ENCODE measurements around the gene PRKCZ. TPM values are rescaled to one million over a fixed set of nuclear protein-coding genes. Genes with fewer than 3 reads are reported as not detected.

Gene PRKCZ
- total RNA-seq, 1 donor from 2014 or later, result 32.6 TPM

GRCh38 chr1:2060535-2060934 lies 10.3 kb downstream of the PRKCZ start:
- Histone ChIP-seq H3K4me2 (ENCODE audit: low read length) (no peak overlapping the region), H3K4me3 (ENCODE audit: insufficient read depth, low read depth, low read length) (no peak overlapping the region), H3K27me3 (ENCODE audit: insufficient read depth, low read length) (no peaks in the 10 kb centered on the region), H3K36me3 (ENCODE audit: insufficient read depth, low read length) (no peaks in the 10 kb centered on the region), H3K9me3 (ENCODE audit: insufficient read depth, low read depth, low read length) (no peaks in the 10 kb centered on the region), H3K79me2 (ENCODE audit: insufficient read depth, low read length) (no peaks in the 10 kb centered on the region), H2AFZ (ENCODE audit: low read depth, low read length) (no peak overlapping the region), H3K4me1 (ENCODE audit: insufficient read depth, low read length) (peaks cover 4% of the 10 kb centered on the region), H3K27ac (ENCODE audit: low read depth, low read length) (no peak overlapping the region), H3K9ac (ENCODE audit: low read length) (no peak overlapping the region), H4K20me1 (ENCODE audit: insufficient read depth, low read length) (no peaks in the 10 kb centered on the region)
- FAIRE-seq, result no peak
- Mint-ChIP-seq H3K4me3 (ENCODE audit: unreplicated experiment) (no peak overlapping the region), H3K4me1 (ENCODE audit: low read depth, unreplicated experiment) (peaks cover 4% of the 10 kb centered on the region), H3K27ac (ENCODE audit: unreplicated experiment) (no peak overlapping the region), H3K36me3 (ENCODE audit: low read depth, unreplicated experiment) (peaks cover 25% of the 10 kb centered on the region), H3K27me3 (ENCODE audit: low read depth, unreplicated experiment) (no peaks in the 10 kb centered on the region), H3K9me3 (ENCODE audit: unreplicated experiment) (peaks cover 6% of the 10 kb centered on the region)
- TF ChIP-seq, protein P1, sequence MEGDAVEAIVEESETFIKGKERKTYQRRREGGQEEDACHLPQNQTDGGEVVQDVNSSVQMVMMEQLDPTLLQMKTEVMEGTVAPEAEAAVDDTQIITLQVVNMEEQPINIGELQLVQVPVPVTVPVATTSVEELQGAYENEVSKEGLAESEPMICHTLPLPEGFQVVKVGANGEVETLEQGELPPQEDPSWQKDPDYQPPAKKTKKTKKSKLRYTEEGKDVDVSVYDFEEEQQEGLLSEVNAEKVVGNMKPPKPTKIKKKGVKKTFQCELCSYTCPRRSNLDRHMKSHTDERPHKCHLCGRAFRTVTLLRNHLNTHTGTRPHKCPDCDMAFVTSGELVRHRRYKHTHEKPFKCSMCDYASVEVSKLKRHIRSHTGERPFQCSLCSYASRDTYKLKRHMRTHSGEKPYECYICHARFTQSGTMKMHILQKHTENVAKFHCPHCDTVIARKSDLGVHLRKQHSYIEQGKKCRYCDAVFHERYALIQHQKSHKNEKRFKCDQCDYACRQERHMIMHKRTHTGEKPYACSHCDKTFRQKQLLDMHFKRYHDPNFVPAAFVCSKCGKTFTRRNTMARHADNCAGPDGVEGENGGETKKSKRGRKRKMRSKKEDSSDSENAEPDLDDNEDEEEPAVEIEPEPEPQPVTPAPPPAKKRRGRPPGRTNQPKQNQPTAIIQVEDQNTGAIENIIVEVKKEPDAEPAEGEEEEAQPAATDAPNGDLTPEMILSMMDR (IDR thresholded peaks at IDR 0.05; ENCODE audit: insufficient read depth, low read depth, low read length), result no peak
- no peak for TF ChIP-seq EZH2 (IDR thresholded peaks at IDR 0.05; ENCODE audit: insufficient read depth, low read length)
- no peak for DNase-seq (ENCODE audit: low read depth)

- no peaks in the 10 kb centered on the region for H3K36me3 ChIP-seq (ENCODE audit: insufficient read depth, low read length)
- peaks cover 4% of the 10 kb centered on the region for H3K4me1 ChIP-seq (ENCODE audit: insufficient read depth, low read length)
- H4K20me1 ChIP-seq (ENCODE audit: insufficient read depth, low read length), result no peaks in the 10 kb centered on the region
- Mint-ChIP-seq H3K36me3 (ENCODE audit: low read depth, unreplicated experiment) (peaks cover 28% of the 10 kb centered on the region), H3K4me1 (ENCODE audit: low read depth, unreplicated experiment) (peaks cover 4% of the 10 kb centered on the region), H3K4me3 (ENCODE audit: unreplicated experiment) (no peak overlapping the region), H3K9me3 (ENCODE audit: unreplicated experiment) (peaks cover 13% of the 10 kb centered on the region), H3K27me3 (ENCODE audit: low read depth, unreplicated experiment) (no peaks in the 10 kb centered on the region), H3K27ac (ENCODE audit: unreplicated experiment) (no peak overlapping the region)
- no peak for TF ChIP-seq EZH2 (IDR thresholded peaks at IDR 0.05; ENCODE audit: insufficient read depth, low read length)
- TF ChIP-seq, protein P1 (IDR thresholded peaks at IDR 0.05; ENCODE audit: insufficient read depth, low read depth, low read length), result no peak
- no peaks in the 10 kb centered on the region for H3K9me3 ChIP-seq (ENCODE audit: insufficient read depth, low read depth, low read length)
- no peaks in the 10 kb centered on the region for H3K79me2 ChIP-seq (ENCODE audit: insufficient read depth, low read length)
- no peak overlapping the region for H3K9ac ChIP-seq (ENCODE audit: low read length)
- no peaks in the 10 kb centered on the region for H3K27me3 ChIP-seq (ENCODE audit: insufficient read depth, low read length)
- H3K4me2 ChIP-seq (ENCODE audit: low read length), result no peak overlapping the region
- no peak overlapping the region for H3K27ac ChIP-seq (ENCODE audit: low read depth, low read length)
- DNase-seq (ENCODE audit: low read depth) (no peak), FAIRE-seq (no peak)
- no peak overlapping the region for H3K4me3 ChIP-seq (ENCODE audit: insufficient read depth, low read depth, low read length)
- H2AFZ ChIP-seq (ENCODE audit: low read depth, low read length), result no peak overlapping the region
Measured at GRCh38 chr1:2061065-2061778, 11.0 kb downstream of the PRKCZ start.

DNA sequence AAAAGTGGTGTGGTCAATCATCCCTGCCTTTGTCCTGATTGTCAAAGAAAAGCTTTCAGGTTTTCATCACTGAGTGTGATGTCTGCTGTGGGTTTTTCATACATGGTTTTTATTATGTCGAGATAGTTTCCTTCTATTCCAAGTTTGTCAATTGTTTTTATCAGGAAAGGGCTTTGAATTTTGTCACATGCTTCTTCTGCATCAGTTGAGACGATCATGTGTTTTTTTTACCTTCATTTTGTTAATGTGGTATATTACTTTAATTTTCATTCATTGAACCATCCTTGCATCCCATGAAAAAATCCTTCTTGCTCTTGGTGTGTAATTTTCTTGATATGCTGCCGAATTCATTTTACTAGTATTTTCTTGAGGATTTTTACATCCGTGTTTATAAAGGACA lies 15.5 kb downstream of the PRKCZ start:
- H3K27me3 Mint-ChIP-seq (ENCODE audit: low read depth, unreplicated experiment), result no peaks in the 10 kb centered on the region
- no peak overlapping the region for H3K27ac ChIP-seq (ENCODE audit: low read depth, low read length)
- H3K4me3 Mint-ChIP-seq (ENCODE audit: unreplicated experiment), result no peak overlapping the region
- no peak for TF ChIP-seq EZH2 (IDR thresholded peaks at IDR 0.05; ENCODE audit: insufficient read depth, low read length)
- TF ChIP-seq, protein P1 (IDR thresholded peaks at IDR 0.05; ENCODE audit: insufficient read depth, low read depth, low read length), result no peak
- H3K4me2 ChIP-seq (ENCODE audit: low read length), result no peak overlapping the region
- H3K4me1 ChIP-seq (ENCODE audit: insufficient read depth, low read length), result peaks cover 4% of the 10 kb centered on the region
- H4K20me1 ChIP-seq (ENCODE audit: insufficient read depth, low read length), result no peaks in the 10 kb centered on the region
- no peak for DNase-seq (ENCODE audit: low read depth)
- H3K27ac Mint-ChIP-seq (ENCODE audit: unreplicated experiment), result no peak overlapping the region
- H2AFZ ChIP-seq (ENCODE audit: low read depth, low read length), result no peak overlapping the region
- H3K9ac ChIP-seq (ENCODE audit: low read length), result no peak overlapping the region
- H3K36me3 ChIP-seq (ENCODE audit: insufficient read depth, low read length), result no peaks in the 10 kb centered on the region
- no peaks in the 10 kb centered on the region for H3K27me3 ChIP-seq (ENCODE audit: insufficient read depth, low read length)
- peaks cover 4% of the 10 kb centered on the region for H3K4me1 Mint-ChIP-seq (ENCODE audit: low read depth, unreplicated experiment)
- FAIRE-seq, result no peak
- peaks cover 14% of the 10 kb centered on the region for H3K9me3 Mint-ChIP-seq (ENCODE audit: unreplicated experiment)
- peaks cover 40% of the 10 kb centered on the region for H3K36me3 Mint-ChIP-seq (ENCODE audit: low read depth, unreplicated experiment)
- no peaks in the 10 kb centered on the region for H3K79me2 ChIP-seq (ENCODE audit: insufficient read depth, low read length)
- no peaks in the 10 kb centered on the region for H3K9me3 ChIP-seq (ENCODE audit: insufficient read depth, low read depth, low read length)
- no peak overlapping the region for H3K4me3 ChIP-seq (ENCODE audit: insufficient read depth, low read depth, low read length)

Data from astrocyte (in vitro differentiated cells and primary cell).